NK-92 (cell line): Measurements from ENCODE around the gene TSPAN14.

Experiments used
- DNase-seq: peaks from one replicate; lab custom pipeline; 2025; ENCODE audit not compliant: unreplicated experiment; lab: John Stamatoyannopoulos, UW

Gene TSPAN14

DNA sequence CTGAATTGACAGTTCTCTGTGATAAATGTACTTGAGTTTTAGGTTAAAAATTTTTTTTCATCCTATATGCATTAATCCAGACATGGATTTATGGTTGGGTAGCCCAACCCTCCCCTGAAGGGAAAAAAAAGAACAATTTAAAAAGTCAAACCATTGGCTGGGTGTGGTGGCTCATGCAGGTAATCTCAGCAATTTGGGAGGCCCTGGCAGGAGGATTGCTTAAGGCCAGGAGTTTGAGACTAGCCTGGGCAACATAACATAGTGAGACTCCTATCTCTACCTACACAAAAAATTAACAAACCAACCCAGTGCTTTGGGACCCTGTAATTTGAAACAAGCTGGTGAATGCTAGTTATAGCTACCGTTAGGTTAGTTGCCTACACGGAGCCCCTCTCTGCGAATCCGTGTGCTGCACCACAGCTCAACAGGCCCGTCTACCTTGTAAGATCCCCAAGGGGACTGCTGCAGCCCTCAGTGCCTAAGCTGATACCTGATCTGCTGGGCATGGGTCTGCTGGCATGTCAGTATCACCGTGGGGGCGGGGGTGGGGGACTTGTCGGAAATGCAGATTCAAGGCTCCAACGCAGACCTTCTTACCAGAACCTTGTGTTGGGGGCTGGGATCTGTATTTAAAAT lies 32.8 kb downstream of the TSPAN14 start:
- no peak for DNase-seq

- DNase-seq = no peak
Measured at GRCh38 chr10:80487421-80487785, 33.3 kb downstream of the TSPAN14 start.

DNA sequence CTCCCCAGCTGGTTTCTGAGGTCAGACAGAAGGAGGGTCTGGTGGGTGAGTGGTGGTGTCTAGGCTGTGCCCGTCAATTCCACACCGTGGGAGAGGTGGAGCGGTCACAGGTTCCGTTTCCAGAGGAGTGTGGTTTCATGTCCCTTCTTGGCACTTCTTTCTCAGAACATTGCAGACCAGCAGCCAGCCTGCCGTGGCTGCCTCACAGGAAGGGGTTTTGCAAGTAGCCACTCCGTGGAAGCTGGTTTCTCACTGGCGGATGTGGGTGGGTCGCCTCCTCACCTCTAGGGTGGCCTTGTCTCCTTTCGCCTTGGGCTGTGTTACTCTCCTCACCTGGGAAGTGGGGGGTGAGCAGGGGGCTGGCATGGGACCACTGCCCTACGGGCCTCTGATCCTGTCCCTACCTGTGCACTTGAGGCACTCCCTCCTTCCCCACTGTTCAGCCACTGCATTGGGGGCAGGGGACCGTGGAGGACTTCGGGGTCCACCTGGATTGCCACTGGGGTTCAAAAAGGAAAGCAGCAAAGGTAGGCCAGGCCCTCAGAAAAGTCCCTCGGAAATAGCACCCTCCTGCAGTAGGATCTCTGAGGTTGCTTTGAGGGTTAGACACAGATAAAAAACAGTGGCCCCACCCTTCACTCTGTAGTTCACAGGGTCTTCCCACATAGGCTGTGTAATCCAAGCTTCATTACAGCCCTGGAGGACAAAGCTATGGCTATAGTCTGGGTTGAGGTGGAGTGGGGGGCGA lies 33.9 kb downstream of the TSPAN14 start:
- no peak for DNase-seq

DNA sequence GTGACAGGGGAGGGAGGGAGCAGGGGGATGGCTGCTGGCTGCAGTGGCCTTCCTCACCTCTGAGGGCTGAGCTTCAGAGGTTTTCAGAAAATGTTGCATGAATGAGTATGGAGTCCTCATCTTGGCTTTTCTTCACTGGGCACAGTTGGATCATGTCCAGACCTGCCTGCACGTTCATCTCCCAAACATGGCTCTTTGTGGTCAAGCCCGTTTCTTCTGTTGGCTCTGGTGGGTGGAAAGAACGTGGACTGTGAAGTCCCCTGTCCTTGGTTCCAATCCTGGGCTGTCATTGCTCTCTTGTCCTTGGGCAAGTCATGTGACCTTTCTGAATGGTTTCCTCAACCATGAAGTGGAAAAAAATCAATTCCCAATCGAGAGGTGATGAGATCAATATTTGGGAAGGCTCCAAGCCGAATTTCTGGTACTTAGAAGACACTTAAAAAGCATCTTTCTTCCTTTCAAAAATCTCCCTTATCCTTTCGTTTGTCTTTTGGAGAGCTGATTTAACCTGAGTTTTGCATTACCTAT lies 34.5 kb downstream of the TSPAN14 start:
- DNase-seq = no peak

DNA sequence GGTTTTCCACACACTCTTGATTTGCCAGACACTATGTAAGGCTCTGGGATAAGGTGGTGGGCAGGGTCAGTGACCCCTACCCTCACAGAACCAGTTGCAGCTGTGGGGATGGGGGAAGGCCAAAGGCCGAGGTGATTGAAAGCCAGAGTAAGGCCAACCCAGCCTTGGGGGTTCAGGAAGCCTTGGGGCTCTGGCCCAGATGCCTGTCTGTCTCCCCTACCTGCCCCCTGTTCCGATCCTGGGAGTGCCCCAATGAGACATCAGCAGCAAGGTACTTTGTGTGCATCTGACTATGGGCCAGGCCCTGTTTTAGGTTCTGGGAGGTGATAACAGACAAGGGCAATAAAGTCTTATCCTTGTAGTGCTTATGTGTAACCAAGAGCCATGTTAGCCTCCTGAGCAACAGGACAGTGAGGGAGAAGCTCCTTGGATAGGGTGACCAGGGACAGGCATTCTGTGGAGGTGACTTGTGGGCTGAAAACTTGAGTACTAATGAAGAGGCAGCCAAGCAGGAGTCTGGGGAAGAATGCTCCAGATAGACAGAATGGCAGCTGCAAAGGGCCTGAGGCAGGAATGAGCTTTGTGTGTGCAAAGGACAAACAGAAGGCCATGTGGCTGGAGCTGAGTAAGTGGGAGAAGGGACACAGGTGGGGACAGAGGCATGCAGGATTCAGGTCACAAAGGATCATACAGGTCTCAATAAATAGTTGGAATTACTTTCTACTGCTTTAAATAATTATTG lies 35.4 kb downstream of the TSPAN14 start:
- DNase-seq = no peak

- DNase-seq = no peak
Measured at GRCh38 chr10:80491251-80492102, 37.4 kb downstream of the TSPAN14 start.

DNA sequence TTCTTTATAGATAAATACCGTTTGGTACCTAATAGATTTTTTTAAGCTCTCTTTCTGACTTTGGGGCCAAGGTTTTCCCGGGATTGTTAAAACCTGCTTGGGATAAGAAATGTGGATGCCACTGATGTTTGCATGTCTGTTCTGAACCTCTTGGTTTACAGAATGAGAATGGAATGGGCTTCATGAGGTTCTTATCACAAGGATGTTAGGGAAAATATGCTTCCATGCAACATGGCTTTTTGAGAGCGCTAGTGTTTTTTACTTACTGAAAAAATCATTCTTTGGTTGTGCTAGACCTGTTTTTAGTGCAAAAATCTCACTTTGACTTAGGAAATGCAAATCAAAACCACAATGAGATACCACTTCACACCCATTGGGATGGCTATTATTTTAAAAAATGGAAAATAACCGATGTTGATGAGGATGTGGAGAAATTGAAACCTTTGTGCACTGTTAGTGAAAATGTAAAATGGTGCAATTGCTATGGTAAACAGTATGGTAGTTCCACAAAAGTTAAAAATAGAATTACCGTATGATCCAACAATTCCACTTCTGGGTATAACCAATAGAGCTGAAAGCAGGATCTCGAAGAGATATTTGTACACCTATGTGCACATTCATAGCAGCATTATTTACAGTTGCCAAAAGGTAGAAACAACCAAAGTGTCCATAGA lies 38.9 kb downstream of the TSPAN14 start:
- DNase-seq = no peak

DNA sequence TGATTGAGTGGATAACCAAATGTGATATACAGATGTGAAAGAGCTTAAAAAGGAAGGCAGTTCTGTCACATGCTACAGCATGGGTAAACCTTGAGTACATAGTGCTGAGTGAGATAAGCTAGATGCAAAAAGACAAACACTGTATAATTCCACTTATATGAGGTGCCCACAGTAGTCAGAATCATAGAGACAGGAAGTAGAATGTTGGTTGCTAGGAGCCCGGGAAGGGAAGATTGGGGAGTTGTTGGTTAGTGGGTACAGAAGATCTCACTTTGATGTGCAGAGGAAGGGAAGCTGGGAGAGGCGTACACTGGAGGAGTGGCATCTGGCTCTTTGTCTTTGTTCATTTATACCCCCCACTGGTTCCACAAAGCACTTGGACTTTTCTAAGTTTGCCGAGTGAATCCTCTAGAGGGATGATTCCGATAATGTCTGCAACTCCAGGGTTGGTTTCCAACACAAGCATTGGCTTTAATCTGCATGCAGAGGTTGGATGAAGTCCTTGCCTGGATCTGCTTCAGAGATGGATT lies 39.5 kb downstream of the TSPAN14 start:
- DNase-seq = no peak

- no peak for DNase-seq
Measured at GRCh38 chr10:80496555-80497172, 42.6 kb downstream of the TSPAN14 start.

GRCh38 chr10:80497187-80498077 lies 43.3 kb downstream of the TSPAN14 start:
- DNase-seq = no peak

- no peak for DNase-seq
Measured at GRCh38 chr10:80498078-80498832, 44.1 kb downstream of the TSPAN14 start.

GRCh38 chr10:80498833-80499741 lies 45.0 kb downstream of the TSPAN14 start:
- no peak for DNase-seq

DNA sequence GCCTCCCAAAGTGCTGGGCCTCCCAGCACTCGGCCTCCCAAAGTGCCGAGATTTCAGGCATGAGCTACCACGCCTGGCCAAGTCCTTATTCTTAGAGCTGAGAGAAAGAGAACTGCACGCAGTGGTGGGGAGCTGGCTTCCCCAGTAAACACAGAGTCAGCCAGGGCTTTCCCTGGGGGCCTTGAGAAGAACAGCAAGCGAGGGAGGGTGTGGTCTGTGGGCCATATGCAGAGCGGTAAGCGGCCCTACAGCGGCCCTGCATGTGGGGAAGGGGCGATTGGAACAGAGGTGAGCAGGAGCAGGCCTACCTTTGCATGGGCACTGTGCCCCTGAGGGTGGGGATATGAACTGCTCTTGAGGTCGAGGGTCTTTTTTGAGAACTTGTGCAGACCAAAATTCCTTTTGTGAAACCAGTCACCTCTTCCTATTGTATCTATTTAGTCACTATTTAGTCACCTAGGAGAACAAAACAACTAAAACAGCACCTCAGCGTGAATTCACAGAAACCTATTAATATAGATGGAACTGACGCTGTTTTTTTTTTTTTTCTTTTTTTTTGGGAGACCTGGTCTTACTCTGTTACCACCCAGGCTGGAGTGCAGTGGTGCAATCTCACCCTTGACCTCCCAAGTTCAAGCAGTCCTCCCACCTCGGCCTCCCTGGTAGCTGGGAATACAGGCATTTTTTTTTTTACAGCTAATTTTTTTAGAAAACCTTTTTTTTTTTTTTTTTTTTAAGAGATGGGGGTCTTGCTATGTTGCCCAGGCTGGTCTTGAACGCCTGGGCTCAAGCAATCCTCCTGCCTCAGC lies 46.7 kb downstream of the TSPAN14 start:
- no peak for DNase-seq

DNA sequence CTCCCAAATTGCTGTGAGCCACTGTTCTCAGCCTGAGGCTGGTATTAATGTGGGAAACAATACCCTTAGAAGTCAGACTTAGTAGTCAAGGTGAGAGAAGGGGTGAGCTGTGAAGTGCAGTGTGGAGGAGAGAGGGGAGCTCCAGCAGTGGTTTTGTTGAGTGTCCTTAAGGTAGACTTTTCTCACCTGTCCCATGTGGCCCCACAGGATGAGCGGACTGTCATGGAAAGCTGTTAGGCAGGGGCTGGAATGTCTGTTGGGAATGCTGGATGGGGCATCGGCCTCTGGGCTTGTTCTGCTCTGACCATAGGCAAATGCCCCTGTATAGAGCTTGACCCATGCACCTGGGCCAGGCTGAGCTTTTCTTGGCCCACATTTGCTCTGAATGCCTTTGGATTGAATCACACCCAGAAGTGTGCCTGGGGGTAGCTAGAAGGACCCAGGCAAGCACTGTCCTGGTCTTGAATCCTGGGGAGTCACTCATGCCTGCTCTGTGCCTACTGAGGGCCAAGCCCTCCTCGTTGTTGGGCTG lies 47.3 kb downstream of the TSPAN14 start:
- no peak for DNase-seq

- no peak for DNase-seq
Measured at GRCh38 chr10:80501913-80502521, 47.9 kb downstream of the TSPAN14 start.
